HL-60 (cell line): ENCODE results near the gene CCDC187.

Experiments
- CTCF ChIP-seq: IDR thresholded peaks from one replicate; pipeline ENCODE4 v1.5.1; 2011; ENCODE audit warnings: low read length, control low read depth, inconsistent platforms; ENCODE audit not compliant: insufficient read depth
- GABPA ChIP-seq: IDR thresholded peaks from 2 replicates; pipeline ENCODE4 v1.6.1; 2012; ENCODE audit warnings: low read depth
- POLR2AphosphoS5 ChIP-seq: IDR thresholded peaks from 2 replicates; pipeline ENCODE4 v1.6.1; 2012; ENCODE audit warnings: low read depth
- REST ChIP-seq: IDR thresholded peaks from 2 replicates; pipeline ENCODE4 v1.6.1; 2012; ENCODE audit warnings: low read depth; ENCODE audit not compliant: insufficient replicate concordance
- SPI1 ChIP-seq: IDR thresholded peaks from 2 replicates; pipeline ENCODE4 v1.6.1; 2012; ENCODE audit warnings: low read depth, mild to moderate bottlenecking, borderline replicate concordance

- TF ChIP-seq CTCF, result no peak
- no peak for TF ChIP-seq SPI1
- TF ChIP-seq POLR2AphosphoS5, result no peak
- TF ChIP-seq REST, result no peak
- no peak for TF ChIP-seq GABPA
Observed at GRCh38 chr9:136284951-136285350, 18.9 kb downstream of the CCDC187 start.
